Uterus (tissue), 4 donors: Measurements from ENCODE around the gene AQP1. TPM values are rescaled to one million over a fixed set of nuclear protein-coding genes. Genes with fewer than 3 reads are reported as not detected.

ENCODE experiments used
- DNase-seq, 2 donors: peaks; one replicate each; pipeline ENCODE4 v3.0.0-alpha.2; 2019 to 2020
- H3K27ac ChIP-seq, 2 donors: fragments of 200-600 bp; sonication (generic); 1 replicate in 1 of 2; 2 replicates in 1 of 2; pipeline ENCODE4 v1.5.1; 2016 to 2018
- H3K27me3 ChIP-seq, 2 donors: fragments of 200-600 bp; sonication (generic); one replicate each; pipeline ENCODE4 v1.5.1; 2018 to 2019; ENCODE audit warnings: control low read depth in 1 of 2
- H3K36me3 ChIP-seq, 2 donors: fragments of 200-600 bp; sonication (generic); one replicate each; pipeline ENCODE4 v1.5.1; 2019; ENCODE audit warnings: control low read depth in 1 of 2
- H3K4me1 ChIP-seq, 2 donors: fragments of 200-600 bp; sonication (generic); one replicate each; pipeline ENCODE4 v1.5.1; 2018 to 2019; ENCODE audit warnings: control low read depth in 1 of 2
- H3K4me3 ChIP-seq, 2 donors: fragments of 200-600 bp; sonication (generic); 1 replicate in 1 of 2; 2 replicates in 1 of 2; pipeline ENCODE4 v1.5.1; 2018 to 2019; ENCODE audit warnings: mild to moderate bottlenecking in 1 of 2
- H3K9me3 ChIP-seq, 2 donors: fragments of 200-600 bp; sonication (generic); one replicate each; pipeline ENCODE4 v1.5.1; 2019; ENCODE audit warnings: control low read depth in 1 of 2
- CTCF ChIP-seq, 4 experiments: fragments of 200-600 bp in 2 of 4; fragments of 450-650 bp in 2 of 4; sonication (generic) in 2 of 4; IDR thresholded peaks; one replicate each; pipeline ENCODE4 v1.5.1; 2016 to 2019; ENCODE audit warnings: antibody characterized with exemption in 4 of 4, mild to moderate bottlenecking in 2 of 4, moderate library complexity in 1 of 4
- POLR2A ChIP-seq, 2 donors: fragments of 450-650 bp; IDR thresholded peaks; one replicate each; pipeline ENCODE4 v1.6.1; 2016; ENCODE audit warnings: antibody characterized with exemption in 2 of 2, mild to moderate bottlenecking in 1 of 2, moderate library complexity in 1 of 2
- intact Hi-C: fragments of 100-400 bp; cut with DNase I; formaldehyde crosslinking; loops from one replicate; pipeline ENCODE4 v1.15.1; 2023; ENCODE audit warnings: low total_unique reads
- total RNA-seq, 4 donors: library from RNA; depleted of rRNA in 3 of 4; stranded (reverse); fragments of >200 nt in 3 of 4; gene quantifications; one replicate each; pipeline versions ENCODE4 v1.1.0 to v1.2.4, GENCODE V29; 2014 to 2023
- donor health status: DM: yes; HTN: yes; CAD: no.

AQP1 gene
- total RNA-seq, 4 donors from 2014 or later = 69.6 to 477 (median 370) TPM

GRCh38 chr7:30969604-30969970 lies 57.9 kb downstream of the AQP1 start:
- no peak for TF ChIP-seq CTCF (IDR thresholded peaks at IDR 0.05)
- TF ChIP-seq POLR2A (IDR thresholded peaks at IDR 0.05) = no peak
- H3K36me3 ChIP-seq = no peaks in the 10 kb centered on the region
- H3K27me3 ChIP-seq = no peaks in the 10 kb centered on the region
- no peaks in the 10 kb centered on the region for H3K4me1 ChIP-seq
- intact Hi-C loops = no loop called here
- H3K9me3 ChIP-seq = no peaks in the 10 kb centered on the region
- no peak overlapping the region for H3K27ac ChIP-seq
- no peak overlapping the region for H3K4me3 ChIP-seq
- no peak for DNase-seq

- no peak for DNase-seq
- no peak overlapping the region for H3K27ac ChIP-seq
- H3K36me3 ChIP-seq = no peaks in the 10 kb centered on the region
- no peak overlapping the region for H3K4me3 ChIP-seq
- intact Hi-C loops = loop anchor here (10.0 kb wide), 1 partner anchor 165 kb away; no protein-coding TSS in a partner anchor
- TF ChIP-seq CTCF (IDR thresholded peaks at IDR 0.05) (no peak), POLR2A (IDR thresholded peaks at IDR 0.05) (no peak)
- H3K27me3 ChIP-seq = no peaks in the 10 kb centered on the region
- H3K4me1 ChIP-seq = no peaks in the 10 kb centered on the region
- H3K9me3 ChIP-seq = no peaks in the 10 kb centered on the region
Measured at GRCh38 chr7:30970074-30970473, 58.4 kb downstream of the AQP1 start.

DNA sequence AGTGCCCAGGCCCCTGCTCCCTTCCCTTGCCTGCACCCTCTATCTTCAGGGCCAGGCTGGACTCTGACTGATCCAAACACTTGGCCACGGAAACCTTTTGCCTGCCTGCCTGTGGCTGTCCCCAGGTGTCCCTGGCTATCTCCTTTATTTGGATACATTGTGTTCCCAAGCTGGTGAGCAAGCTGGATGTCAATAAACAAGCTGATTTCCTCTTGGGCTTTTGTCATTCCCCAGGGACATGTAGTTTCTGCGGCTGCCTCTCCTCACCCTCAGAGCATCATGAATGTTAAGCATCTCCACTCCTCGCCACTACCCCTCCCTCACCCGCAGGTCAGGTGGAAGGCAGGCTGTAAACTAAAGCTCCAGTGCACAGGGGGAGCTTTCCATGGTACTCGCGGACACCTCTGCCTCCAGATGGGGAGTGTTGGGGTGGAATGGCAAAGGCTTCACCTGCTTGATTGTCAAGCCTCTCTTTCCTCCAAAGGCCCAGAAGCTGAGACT lies 59.0 kb downstream of the AQP1 start:
- intact Hi-C loops = loop anchor here (10.0 kb wide), 1 partner anchor 166 kb away; no protein-coding TSS in a partner anchor

DNA sequence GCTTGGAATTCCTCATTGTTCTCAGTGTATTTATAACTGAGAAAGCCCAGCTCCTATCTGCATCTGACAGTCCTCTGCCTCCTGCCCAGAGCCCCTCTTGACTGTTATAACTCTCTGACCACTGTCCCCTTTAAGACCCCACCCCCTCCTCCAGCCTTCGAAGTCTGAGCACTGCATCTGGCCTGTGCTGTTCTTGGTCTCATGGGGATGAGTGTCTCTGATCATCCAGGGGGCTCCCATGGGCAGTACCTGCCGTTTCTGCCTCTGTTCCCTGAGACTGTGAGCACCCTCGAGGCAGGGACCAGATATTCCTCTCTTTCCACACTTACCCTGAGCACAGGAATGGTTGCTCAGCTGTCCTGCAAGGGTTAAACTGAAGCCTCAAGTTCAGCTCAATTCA lies 59.8 kb downstream of the AQP1 start:
- no peak for DNase-seq
- TF ChIP-seq CTCF (IDR thresholded peaks at IDR 0.05) (no peak), POLR2A (IDR thresholded peaks at IDR 0.05) (no peak)
- no peak overlapping the region for H3K27ac ChIP-seq
- no peaks in the 10 kb centered on the region for H3K4me1 ChIP-seq
- H3K9me3 ChIP-seq = no peaks in the 10 kb centered on the region
- intact Hi-C loops = loop anchor here (10.0 kb wide), 1 partner anchor 167 kb away; no protein-coding TSS in a partner anchor
- H3K27me3 ChIP-seq = no peaks in the 10 kb centered on the region
- H3K36me3 ChIP-seq = no peaks in the 10 kb centered on the region
- H3K4me3 ChIP-seq = no peak overlapping the region

More for the DNA sequence above, 59.0 kb downstream of the AQP1 start:
- H3K36me3 ChIP-seq = no peaks in the 10 kb centered on the region
- DNase-seq = no peak
- no peak for TF ChIP-seq CTCF (IDR thresholded peaks at IDR 0.05)
- no peak for TF ChIP-seq POLR2A (IDR thresholded peaks at IDR 0.05)
- H3K4me3 ChIP-seq = no peak overlapping the region
- H3K9me3 ChIP-seq = no peaks in the 10 kb centered on the region
- no peak overlapping the region for H3K27ac ChIP-seq
- no peaks in the 10 kb centered on the region for H3K27me3 ChIP-seq
- no peaks in the 10 kb centered on the region for H3K4me1 ChIP-seq

- Histone ChIP-seq H3K4me3 (no peak overlapping the region), H3K27me3 (no peaks in the 10 kb centered on the region), H3K27ac (no peak overlapping the region), H3K9me3 (no peaks in the 10 kb centered on the region), H3K36me3 (no peaks in the 10 kb centered on the region), H3K4me1 (no peaks in the 10 kb centered on the region)
- no peak for DNase-seq
- intact Hi-C loops = loop anchor here (10.0 kb wide), 1 partner anchor 167 kb away; no protein-coding TSS in a partner anchor
- TF ChIP-seq POLR2A (IDR thresholded peaks at IDR 0.05) = no peak
- no peak for TF ChIP-seq CTCF (IDR thresholded peaks at IDR 0.05)
Measured at GRCh38 chr7:30971840-30972563, 60.3 kb downstream of the AQP1 start.
